ENCODE results near the gene TK1.
"Not testable (repeated sequence)": the region's sequence is repeated elsewhere in the genome, so short reads cannot be mapped to it uniquely, and the experiment has no call there.

The TK1 gene

DNA sequence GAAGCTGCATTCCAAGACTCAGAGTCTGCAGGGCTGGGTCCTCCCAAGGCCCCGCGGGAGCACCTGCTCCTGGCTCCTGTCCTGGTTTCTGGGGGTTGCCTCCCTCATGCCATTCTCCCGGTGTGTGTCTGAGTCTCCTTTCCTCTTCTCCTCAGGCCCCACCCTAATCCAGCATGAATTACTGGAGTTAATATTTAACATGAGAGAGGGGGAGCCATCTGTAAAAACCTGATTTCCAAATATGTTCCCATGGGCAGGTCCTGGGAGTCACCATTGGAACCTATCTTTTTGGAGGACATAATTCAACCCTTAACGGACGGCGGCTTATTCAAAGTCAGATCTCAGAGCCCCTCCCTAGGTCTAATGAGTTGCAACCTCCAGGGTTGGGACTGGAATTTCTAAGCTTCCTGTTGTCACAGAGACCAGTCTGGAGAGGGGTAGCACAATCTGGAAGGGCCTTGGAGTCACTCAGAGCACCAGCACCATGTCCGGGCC lies 35.3 kb downstream of the TK1 start:
- DNase-seq (ENCODE audit: low read depth in 3 of 3): no peak

DNA sequence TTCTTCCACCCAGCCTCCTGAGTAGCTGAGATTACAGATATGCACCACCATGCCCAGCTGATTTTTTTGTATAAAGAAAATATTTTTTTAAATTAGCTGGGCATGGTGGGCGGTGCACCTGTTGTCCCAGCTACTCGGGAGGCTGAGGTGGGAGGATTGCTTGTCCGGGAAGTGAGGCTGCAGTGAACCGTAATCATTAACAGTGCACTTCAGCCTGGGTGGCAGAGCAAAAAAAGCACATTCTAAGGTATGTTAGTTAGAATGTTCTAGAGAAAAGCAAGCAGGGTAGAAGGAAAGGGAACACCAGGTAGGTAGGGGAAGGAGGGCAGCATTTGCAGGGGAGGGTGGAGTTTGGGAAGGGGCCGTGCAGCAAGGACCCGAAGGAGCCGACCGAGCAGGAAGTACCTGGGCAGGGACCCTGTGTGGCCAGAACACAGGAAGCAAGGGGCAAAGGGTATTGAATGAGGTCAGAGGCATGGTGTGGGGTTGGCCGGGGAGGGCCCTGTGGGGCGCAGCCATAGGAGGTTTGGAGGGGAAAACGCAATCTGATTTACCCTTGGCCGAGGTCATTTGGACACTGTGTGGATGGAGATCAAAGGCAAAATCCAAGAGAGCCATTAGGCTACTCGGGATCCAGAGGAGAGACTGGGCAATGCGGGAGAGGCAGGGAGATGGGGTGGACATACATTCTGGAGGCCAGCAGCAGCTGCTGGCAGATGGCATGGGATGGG lies 38.4 kb downstream of the TK1 start:
- DNase-seq (ENCODE audit: low read depth in 3 of 3): no peak

DNA sequence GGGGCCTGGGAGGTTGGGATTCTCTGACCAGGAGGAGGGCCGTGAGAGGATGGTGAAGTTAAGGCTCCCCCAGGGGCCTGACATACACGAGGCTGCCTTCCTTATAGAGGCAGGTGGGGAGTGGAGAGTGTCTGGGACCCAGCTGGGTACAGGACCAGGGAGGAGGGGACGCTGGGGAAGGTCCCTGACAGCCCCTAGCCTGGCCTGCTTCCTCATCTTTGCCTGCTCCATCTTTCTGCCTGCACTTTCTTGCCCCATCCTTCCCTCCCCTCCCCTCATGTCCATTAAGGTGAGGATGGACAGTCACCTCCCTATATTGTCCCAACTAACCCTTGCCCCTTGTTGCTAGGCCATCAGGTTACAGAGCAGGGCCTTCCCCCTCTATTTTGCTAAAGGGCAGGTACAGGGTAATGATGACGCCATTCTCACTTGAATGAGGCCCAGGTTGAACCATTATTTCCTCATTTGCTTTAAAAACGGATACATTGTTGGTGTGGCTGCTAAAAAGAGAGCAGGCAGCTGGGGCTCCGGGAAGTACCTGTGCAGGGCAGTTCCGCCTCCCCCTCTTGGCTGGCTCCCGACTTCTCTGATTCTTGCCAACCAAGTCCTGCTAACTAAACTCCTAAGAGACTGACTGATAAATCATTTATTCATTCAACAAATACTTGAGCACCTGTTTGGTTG lies 39.4 kb downstream of the TK1 start:
- no peak for DNase-seq (ENCODE audit: low read depth in 3 of 3)

DNA sequence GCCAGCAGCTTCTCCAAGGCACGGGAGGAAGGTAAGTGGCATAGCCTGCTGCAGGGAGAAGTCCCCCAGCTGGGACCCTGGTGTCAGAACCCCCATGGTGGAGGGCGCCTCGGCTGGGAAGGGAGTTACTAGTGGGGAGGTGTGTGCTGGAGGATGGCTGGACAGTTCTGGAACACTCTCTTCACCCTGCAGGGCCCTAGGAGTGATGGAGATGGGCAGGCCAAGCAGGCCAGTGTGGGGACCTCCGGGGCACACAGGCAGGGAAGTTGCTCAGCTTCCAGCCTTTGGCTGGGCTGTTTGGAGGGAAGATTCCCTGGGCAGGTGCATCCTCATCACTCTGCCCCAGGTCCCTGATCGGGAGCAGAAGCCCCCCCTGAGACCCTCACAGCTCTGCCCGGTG lies 40.0 kb downstream of the TK1 start:
- no peak for DNase-seq (ENCODE audit: low read depth in 3 of 3)

DNA sequence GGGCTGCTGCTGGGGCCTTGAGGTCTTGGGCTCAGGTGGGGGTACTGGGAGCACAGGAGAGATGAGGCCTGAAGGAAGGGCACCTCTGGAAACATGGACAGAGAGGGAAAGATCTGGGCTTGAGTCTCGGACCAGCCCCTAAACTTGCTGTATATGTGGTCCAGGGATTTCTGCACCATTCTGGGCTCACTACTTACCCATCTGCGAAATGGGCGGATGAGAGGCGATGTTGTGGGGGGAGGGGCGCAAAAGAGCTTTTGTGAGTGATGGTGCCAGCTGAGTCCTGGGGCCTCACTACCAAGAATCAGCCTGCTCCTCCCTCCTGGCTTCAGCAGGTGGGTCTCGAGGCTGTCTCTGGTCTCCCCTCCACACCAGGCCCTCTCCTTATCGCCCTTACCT lies 40.4 kb downstream of the TK1 start:
- no peak for DNase-seq (ENCODE audit: low read depth in 3 of 3)

DNA sequence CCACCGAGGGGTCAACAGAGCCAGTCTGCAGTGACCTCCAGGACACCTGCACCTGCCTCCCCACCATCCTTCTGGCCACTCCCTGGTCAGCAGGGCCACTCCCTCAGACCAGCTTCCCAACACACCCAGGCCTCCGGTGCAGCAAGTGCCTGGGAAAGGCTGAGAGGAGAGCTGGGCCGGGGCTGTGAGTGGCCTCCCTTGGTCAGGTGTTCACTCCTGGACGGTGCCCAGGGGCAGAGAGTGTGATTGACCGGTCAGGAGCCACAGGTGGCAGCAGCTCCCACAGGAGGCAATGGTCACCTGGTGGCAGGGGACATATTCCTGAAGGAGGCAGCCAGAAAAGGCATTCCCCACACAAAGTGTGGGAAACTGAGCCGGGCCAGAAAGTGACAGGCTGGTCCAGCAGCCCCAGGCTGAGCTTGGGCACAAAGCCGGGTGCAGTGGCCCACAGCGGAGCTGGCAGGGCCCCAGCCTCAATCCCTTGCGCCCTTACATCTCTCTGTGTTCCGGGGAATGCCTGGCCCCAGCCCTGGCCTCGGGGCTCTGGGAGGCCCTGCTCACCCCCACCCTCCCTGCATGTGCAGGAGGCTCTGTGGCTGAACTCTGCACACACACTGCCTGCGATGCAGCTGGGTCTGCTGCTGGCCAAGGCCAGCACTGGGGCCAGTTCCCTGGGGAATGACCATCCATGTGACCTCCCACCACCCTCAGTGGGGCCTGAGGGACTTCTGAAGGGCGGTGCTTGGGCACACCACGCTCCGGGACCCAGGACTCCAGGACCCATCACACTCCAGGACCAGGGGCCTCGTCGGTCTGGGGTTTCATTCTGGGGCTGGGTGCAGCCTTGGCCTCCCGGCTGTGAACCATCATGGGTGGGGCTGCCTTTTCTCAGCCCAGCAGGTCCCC lies 41.9 kb downstream of the TK1 start:
- no peak for DNase-seq (ENCODE audit: low read depth in 3 of 3)

DNA sequence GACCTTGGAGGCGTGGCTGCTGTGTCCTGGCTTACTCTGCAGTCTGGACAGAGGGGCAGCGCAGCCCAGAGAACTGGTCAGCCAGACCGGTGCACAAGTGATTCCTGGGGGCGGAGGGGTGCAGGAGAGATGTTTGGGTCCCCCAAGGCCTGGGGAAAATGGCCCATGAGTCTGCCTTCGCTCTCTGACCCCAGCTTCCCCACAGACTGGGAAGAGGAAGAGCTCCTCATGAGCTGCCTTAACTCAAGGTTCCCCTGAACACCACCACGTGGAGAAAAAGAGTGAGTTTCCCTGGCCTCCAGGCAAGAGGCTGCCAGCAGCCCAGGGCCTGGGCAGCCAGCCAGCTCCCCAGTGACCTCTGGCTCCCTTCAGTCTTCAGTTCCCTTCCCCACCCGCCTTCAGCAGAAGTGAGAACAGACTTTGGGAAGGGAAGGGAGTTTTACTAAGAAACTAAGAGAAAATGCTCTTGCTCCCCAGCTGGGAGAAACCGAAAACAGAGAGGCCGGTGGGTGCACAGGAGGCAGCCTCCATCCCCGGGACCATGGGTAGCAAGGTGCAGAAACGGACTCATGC lies 42.6 kb downstream of the TK1 start:
- DNase-seq (ENCODE audit: low read depth in 3 of 3): no peak

DNA sequence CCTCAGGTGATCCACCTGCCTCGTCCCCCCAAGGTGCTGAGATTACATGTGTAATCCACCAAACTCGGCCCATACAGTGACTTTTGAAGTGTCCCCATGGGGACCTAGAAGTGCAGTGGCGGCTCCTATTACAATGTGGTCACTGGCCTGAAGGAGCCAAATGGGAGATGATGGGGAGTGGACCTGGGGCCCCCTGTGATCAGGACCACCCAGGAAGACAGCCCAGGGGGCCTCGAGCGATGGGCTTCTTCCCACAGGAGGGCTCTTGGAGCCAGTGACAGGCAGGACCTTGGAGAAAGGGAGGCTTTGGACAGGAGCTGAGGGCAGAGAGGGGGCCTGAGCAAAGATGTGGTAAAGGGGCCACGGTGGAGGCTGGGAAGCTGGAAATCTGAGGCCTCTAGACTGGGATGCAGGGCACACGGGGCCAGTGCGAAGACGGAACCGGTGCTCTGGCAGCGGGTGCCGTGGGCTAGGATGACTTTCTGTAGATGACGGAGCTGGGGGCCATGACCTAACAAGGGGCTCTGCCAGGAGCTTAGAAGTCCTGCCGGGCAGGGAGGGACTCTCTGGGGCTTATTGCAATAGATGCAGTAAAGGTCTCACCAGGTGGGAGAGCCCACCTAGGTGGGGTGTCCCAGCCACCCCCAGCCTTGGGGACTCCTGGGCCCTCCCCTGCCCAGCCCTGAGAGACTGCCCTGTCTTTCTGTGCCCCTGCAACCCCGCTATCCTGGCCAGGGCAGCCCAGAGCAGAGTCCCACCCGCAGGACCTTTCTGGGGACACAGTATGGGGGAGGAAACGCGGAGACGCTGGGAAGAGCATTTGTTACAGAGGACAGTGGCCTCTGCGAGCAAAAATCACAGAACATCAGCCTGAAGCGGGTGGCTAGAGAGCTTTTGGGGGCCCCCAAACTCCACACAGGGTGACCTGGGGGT lies 43.4 kb downstream of the TK1 start:
- DNase-seq (ENCODE audit: low read depth in 3 of 3): no peak

DNA sequence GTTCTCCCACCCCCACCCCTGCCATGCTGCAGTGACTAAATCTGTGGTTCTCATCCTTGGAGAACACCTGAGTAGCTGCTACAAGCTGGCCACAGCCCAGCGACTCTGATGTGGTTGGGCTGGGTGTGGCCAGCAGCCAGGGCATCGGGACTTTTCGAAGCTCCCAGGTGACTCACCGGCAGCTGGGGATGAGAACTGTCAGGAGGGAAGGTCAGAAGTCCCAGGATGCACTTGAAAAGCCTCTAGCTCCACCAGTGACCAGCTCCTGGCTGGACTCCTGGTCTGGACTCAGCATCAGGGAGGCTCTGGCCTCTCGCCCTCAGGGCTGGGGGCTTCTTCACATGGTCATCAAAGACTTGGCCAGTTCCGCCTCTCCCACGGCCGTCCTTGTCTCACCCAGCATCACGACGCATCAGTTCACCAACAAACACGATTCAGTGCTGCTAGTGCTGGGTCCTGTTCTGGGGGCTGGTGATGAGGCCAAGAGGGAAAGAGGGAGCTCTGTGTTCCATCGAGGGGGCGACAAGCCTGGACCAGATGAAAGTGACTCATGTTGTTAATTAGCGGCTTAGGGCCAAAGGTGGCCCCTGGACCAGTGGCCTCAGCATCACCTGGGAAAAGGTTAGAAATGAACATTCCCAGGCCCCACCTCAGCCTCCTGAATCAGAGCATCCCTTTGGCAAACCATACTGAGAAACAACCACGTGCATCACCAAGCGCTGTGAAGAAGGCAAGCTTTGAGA lies 44.6 kb downstream of the TK1 start:
- DNase-seq (ENCODE audit: low read depth in 3 of 3): no peak

DNA sequence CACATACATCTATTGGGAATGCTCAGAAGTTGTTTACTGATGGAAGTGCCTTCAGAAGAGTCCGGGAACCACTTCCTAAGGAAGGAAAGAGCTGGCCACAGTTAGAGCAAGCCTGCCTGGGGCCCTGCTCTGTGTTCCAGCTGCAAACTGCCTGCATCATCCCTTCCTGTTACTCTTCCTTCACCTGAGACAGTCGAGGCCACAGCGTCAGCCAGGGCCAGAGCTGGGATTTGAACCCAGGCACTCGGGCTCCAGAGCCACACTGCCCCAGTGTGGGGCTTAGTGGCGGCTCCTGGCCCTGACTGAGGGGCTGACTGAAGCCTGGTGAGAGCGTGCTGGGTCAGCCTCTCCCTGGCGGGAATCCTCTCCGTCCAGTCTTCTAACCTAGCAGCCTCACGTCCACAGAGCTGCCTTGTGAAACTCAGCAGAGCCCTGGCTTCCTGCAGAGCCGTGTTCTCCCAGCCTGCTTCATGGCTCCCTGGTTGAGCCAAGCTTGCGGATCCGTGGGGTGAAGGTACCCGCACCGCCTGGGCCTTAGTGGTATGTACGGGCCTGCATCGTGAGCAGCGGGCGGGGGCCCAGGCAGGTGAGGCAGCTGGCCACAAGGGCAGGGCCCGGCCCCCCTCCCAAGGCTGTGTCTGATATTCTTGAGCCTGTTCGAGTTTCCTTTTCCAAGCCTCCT lies 45.3 kb downstream of the TK1 start:
- no peak for DNase-seq (ENCODE audit: low read depth in 3 of 3)

DNA sequence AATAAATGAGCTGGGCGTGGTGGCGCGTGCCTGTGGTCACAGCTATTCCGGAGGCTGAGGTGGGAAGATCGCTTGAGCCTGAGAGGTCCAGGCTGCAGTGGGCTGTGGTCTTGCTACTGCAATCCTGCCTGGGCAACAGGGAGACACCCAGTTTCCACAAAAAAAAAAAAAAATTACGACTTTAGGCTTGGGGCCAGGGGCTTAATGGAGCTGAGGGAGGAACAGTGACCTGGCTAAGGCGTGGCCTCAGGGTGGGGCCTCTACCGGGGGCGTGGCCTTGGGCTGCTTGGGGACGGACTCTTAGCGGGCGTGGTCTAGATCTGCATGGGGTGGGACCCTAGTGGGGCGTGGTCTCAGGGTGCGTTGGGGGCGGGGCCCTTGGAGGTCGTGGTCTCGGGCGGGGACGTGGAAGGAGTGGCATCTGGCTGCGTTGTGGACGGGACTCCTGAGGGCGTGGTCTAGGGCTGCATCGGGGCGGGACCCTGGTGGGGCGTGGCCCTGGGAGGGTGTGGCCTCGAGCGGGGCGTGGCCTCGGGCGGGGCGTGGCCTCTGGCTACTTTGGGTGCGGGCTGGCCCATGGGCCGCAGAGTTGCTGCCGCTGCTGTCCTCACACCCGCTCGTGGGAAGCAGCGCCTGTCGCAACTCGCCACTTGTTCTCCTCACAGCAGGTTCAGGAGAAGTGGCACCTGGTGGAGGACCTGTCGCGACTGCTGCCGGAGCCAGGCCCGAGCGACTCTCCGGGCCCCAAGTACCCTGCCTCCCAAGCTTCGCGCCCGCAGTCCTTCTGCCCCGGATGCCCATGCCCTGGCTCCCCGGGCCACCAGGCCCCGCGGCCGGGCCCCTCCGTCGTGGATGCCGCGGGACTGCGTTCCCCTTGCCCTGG lies 46.4 kb downstream of the TK1 start:
- DNase-seq (ENCODE audit: low read depth in 3 of 3): peak; percentile 95 to 98 (median 98)

DNA sequence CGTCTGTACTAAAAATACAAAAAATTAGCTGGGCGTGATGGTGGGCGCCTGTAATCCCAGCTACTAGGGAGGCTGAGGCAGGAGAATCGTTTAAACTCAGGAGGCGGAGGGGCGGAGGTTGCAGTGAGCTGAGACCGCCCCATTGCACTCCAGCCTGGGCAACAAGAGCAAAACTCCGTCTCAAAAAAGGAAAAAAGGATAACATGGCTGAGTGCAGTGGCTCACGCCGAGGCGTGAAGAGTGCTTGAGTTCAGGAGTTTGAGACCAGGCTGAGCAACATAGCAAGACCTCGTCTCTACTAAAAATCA lies 47.0 kb downstream of the TK1 start:
- DNase-seq (ENCODE audit: low read depth in 3 of 3): not testable (repeated sequence)

DNA sequence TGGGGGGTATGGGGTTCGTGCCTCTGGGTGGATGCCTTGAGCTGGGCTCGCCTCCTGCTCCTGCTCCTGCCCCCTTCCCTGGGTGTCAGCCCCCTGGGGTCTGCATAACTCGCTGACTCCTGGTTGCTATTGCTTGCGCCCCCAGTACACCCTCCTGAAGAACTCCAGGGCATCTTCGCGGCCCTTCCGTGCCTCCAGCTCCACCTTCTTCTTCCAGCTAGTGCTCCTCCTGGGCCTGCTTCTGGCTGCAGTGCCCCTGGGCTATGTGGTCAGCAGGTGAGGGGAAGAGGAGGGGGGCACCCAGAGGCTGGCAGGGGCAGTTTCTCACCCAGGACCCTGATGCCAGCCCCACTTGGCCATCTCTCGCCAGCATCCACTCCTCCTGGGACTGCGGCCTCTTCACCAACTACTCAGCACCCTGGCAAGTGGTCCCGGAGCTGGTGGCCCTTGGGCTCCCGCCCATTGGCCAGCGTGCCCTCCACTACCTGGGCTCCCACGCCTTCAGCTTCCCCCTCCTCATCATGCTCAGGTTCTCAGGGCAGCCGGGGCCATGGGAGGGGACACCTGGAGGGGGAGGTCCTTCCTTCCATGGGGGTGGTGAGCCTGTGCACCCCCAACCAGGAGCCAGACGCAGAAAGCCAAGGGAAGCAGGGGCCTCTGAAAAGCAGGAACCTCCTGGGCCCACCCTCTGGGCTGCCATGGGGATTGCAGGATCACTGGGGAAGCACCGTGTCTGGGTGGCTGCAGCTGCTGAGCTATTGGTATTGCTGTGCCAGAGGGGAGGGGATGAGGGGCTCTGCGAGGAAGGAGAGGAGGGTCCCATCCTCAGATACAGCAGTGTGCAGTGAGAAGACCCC lies 48.4 kb downstream of the TK1 start:
- no peak for DNase-seq (ENCODE audit: low read depth in 3 of 3)

DNA sequence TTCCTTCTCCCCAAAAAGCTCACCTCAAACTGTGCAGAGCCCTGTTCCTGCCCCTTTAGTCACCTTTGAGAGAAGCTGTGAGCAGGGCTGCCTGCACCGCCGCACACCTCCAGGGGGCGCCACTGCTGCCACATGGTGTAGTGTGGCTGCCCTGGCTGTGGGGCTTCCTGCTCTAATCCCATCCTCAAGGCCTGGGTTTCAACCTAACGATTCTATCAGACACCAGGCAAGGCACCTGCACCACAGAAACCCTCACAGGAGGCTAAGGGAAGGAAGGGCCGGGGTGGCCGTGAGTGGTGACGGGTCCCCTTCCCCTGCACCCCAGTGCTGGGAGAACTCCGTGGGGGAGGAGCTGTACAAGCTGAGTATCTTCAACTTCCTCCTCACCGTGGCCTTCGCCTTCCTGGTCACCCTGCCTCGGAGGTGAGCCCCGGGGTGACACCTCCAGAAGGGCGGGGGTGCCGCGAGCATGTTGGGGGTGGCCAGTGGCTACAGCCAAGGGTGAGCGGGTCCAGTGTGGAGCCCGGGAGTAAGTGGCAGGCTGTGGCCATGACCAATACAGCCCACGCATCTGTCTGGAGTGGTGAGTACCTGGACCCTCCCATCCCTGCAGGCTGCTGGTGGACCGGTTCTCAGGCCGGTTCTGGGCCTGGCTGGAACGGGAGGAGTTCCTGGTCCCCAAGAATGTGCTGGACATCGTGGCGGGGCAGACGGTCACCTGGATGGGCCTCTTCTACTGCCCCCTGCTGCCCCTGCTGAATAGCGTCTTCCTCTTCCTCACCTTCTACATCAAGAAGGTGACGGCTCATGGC lies 49.3 kb downstream of the TK1 start:
- no peak for DNase-seq (ENCODE audit: low read depth in 3 of 3)

DNA sequence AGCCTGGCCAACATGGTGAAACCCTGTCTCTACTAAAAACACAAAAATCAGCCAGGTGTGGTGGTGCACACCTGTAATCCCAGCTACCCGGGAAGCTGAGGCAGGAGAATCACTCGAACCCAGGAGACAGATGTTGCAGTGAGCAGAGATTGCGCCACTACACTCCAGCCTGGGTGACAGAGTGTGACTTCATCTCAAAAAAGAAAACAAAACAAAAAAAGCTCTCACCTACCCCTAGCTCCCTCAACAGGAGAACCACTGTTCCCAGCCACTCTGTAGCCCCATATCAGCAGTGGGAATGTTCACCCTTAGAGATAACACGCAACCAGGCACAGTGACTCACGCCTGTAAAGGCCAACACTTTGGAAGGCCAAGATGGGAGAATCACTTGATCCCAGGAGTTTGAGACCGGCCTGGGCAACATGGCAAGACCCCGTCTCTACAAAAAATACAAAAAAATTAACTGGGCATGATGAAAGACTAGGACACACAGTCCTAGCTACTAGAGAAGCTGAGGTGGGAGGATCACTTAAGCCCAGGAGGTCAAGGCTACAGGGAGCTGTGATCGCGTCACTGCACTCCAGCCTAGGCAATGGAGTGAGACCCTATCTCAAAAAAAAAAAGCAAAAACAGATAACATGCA lies 50.9 kb downstream of the TK1 start:
- no peak for DNase-seq (ENCODE audit: low read depth in 3 of 3)

DNA sequence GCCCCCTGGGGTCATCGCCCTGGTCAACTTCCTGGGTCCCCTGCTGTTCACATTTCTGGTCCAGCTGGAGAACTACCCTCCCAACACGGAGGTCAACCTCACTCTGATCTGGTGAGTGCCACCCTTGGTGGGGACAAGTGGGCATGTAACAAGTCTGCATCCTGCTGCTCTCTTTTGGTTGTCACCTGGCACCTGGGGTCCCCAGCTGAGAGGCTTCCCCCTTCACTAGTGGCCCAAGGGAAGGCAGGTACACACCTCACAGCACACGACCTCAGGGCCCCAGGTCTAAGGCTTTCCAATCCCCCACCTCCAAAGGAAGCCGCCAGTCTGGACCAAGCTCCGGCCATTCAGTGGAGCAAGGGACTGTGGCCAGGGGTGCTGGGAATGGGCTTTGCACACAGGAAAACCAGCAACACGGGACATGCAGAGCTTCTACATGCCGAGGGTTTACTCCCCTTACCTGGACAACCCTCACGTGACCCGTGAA lies 51.9 kb downstream of the TK1 start:
- DNase-seq (ENCODE audit: low read depth in 3 of 3): no peak

All from stimulated activated CD4-positive, alpha-beta T cell treated with anti-CD3 and anti-CD28 coated beads, TNF-alpha, amount 100 ng/mL, for 48 hours (primary cell).